ENCODE data around the gene TRIO.
"Not testable (repeated sequence)": the region's sequence is repeated elsewhere in the genome, so short reads cannot be mapped to it uniquely, and the experiment has no call there.

The TRIO gene

GRCh38 chr5:14516901-14517300, 373.8 kb downstream of the TRIO start:
- DNase-seq: no peak

- DNase-seq: no peak
Observed at GRCh38 chr5:14518638-14519037, 375.5 kb downstream of the TRIO start.

GRCh38 chr5:14521748-14522147, 378.6 kb downstream of the TRIO start:
- DNase-seq: no peak

DNA sequence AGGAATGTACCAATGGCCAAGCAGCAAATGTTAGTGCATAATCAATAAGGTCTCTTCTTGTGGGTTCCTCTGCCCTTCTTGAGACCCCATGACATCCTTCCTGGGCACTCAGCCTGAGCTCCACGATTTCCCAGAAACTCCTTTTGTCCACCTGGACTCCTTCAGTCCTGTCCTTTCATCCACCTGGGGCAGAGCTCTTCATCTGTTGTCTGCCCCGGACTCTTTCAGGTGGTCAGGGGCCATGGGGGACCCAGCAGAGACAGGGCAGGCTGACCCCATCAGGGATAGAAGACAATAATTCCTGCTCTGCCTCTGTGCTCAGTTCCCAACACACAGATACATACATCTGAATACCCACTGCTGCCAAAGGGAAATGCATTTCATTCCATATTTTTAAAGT, 379.6 kb downstream of the TRIO start:
- no peak for DNase-seq

DNA sequence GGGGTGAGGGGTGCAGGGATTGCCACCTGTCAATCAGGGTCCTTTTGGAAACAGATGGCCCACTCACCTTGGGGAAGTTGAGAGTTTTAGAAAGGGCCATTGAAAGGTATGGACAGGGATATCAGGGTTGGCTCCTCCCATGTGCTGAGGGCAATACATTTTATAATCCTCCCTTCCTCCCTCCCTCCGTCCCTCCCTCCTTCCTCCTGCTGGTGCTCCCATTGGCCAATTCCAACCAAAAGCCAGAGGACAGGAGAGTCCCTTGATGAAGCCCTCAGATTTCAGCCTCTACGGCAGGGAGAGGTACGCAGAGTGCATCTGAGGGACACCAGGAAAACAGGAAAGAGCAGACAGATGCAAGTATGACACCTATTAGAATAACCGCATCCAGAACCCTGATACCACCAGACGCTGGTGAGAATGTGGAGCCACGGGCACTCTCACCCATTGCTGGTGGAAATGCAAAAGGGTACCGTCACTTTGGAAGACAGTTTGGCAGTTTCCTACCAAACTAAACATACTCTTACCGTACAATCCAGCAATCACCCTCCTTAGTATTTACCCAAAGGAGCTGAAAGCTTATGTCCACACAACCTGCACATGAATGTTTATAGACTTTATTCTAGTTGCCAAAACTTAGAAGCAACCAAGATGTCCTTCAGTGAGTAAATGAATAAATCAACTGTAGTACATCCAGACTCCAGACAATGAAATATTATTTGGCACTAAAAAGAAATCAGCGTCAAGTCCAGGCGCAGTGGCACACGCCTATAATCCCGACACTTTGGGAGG, 380.3 kb downstream of the TRIO start:
- no peak for DNase-seq

GRCh38 chr5:14525397-14525796, 382.3 kb downstream of the TRIO start:
- DNase-seq: no peak

- no peak for DNase-seq
Observed at GRCh38 chr5:14526493-14526892, 383.4 kb downstream of the TRIO start.

DNA sequence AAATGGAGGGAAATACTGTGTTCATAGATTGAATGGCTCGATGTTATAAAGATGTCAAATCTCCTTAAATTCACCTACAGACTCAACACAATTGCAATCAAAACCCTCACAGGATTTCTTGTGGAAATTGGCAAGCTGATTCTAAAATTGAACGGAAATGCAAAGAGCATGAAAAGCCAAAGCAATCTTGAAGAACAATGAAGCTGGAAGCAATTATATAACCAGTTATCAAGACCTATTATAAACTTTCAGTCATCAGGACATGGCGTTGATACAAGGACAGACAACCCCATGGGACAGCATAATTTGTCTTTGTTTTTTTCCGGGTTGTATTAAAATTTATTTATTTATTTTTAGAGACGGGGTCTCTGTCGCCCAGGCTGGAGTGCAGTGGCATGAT, 385.0 kb downstream of the TRIO start:
- no peak for DNase-seq

DNA sequence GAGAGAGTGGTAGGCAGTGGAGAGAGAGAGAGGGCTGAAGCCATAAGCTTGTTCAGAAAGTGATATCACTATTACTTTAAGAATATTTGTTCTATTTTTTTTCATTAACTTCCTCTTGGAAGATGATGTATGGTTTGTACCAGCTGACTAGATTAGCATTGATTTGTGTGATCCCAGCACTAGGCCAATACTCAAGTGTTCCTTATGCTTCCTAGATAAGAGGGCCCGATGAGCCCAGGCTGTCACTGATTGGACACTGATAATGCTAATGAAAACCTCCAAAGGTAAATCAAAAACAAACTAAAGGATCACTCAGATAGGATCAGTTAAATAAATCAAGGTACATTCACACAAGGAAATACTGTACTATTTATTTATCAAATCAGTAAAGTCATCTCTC, 385.8 kb downstream of the TRIO start:
- no peak for DNase-seq

DNA sequence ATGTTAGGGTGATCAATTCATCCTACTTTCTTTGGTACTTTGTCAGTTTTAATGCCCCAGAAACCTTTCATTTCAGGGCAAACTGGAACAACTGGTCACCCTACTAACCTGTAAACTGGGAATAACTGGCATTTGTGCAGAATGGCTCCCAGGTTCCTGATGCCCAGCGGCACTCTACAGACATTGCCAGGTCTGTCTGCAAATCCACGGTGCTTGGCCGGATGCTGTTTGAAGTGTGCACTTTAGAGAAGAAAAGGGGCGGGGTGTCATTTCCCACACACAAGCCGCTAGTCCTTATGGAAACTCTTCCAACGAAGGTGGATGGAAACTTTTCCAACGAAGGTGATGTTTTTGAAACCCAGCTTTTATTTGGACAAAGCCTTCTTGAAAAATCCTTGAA, 388.5 kb downstream of the TRIO start:
- no peak for DNase-seq

- no peak for DNase-seq
Observed at GRCh38 chr5:14532180-14532579, 389.0 kb downstream of the TRIO start.

DNA sequence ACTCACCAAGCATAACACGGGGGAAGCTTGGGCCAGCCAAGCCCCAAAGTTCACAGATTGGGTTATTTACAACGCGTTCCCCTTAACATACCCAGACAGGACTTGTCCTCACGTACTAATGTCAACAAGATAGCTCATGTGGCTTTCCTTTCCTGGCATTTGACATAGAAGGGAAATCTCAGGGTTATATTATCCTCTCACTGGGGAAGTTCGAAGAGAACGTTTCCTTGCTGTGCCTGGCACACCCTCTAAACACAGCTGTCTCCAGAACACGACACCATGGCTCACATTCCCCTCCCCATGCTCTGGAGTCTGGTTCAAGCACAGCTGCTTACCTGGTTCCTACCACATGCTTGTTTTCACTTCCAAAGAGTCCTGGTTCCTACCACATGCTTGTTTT, 391.6 kb downstream of the TRIO start:
- no peak for DNase-seq

- no peak for DNase-seq
Observed at GRCh38 chr5:14545308-14545707, 402.2 kb downstream of the TRIO start.

DNA sequence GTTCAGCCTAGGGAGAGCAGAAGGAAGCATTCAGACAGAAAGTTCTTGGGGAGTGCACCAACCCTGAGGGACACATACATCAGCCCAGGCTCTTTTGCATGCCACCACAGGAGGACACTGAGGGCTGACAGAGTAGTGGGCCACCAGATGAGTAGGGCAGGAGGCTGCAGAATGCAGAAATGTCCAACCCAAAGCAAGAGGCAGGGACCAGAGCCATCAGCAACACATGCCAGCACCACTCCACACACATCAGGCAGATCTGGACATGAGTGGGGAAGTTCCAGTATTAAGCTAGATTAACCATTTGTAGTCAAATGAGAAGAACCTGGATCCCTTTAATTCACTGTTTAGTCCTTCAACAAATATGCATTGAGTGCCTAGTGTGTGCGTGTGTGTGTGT, 402.7 kb downstream of the TRIO start:
- DNase-seq: no peak

GRCh38 chr5:14547666-14548065, 404.5 kb downstream of the TRIO start:
- no peak for DNase-seq

GRCh38 chr5:14551211-14551610, 408.1 kb downstream of the TRIO start:
- no peak for DNase-seq

- no peak for DNase-seq
Observed at GRCh38 chr5:14552017-14552416, 408.9 kb downstream of the TRIO start.

- DNase-seq: not testable (repeated sequence)
Observed at GRCh38 chr5:14554288-14554687, 411.1 kb downstream of the TRIO start.

- DNase-seq: no peak
Observed at GRCh38 chr5:14556015-14556414, 412.9 kb downstream of the TRIO start.

DNA sequence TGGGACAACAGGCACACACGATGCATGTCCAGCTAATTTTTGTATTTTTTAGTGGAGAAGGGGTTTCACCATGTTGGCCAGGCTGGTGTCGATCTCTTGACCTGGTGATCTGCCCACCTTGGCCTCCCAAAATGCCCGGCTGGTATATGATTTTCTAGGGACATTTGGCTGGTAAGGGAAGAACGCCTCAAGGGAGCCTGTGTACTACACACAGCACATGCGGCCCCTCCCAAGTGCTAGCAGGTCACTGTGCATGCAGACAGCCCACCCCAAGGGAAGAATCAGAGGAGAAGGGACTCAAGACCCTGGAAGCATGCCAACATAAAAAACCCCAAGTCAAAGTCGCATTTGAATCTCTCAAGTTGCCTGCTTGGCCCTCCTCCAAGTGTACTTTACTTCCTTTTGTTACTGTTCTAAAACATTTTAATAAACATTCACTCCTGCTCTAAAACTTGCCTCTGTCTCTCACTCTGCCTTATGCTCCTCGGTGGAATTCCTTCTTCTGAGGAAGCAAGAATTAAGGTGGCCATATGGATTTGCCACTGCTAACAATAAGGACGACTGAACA, 414.1 kb downstream of the TRIO start:
- DNase-seq: no peak

- no peak for DNase-seq
Observed at GRCh38 chr5:14557791-14558415, 414.8 kb downstream of the TRIO start.
